GM12878 (cell line): ENCODE results near the gene FABP6. TPM values are rescaled to one million over a fixed set of nuclear protein-coding genes. Genes with fewer than 3 reads are reported as not detected.
A peak's percentile ranks its signal among the peaks of the same experiment; 100 is the strongest.

ENCODE experiments used
- BHLHE40 ChIP-seq, 2 experiments: fragments of 450-650 bp in 1 of 2; IDR thresholded peaks; 2 replicates each; pipeline ENCODE4 v1.6.1; 2011 to 2017; ENCODE audit warnings: low read depth in 2 of 2, borderline replicate concordance in 1 of 2, improper control_type of control experiment in 1 of 2, low read length in 1 of 2, mild to moderate bottlenecking in 1 of 2
- ESRRA ChIP-seq: IDR thresholded peaks from 2 replicates; pipeline ENCODE4 v1.6.1; 2012; ENCODE audit warnings: mild to moderate bottlenecking, low read length, improper control_type of control experiment
- GATAD2B ChIP-seq: fragments of 450-650 bp; conservative IDR thresholded peaks from 2 replicates; pipeline ENCODE4 v1.6.1; 2017; ENCODE audit warnings: low read depth, mild to moderate bottlenecking, moderate library complexity
- IKZF1 ChIP-seq: fragments of 450-650 bp; conservative IDR thresholded peaks from 2 replicates; pipeline ENCODE4 v1.6.1; 2017; ENCODE audit warnings: antibody characterized with exemption, mild to moderate bottlenecking
- JUNB ChIP-seq: IDR thresholded peaks from 2 replicates; pipeline ENCODE4 v1.6.1; 2016; ENCODE audit warnings: antibody characterized with exemption, mild to moderate bottlenecking
- NR2F1 ChIP-seq: fragments of 450-650 bp; conservative IDR thresholded peaks from 2 replicates; pipeline ENCODE4 v1.6.1; 2017; ENCODE audit warnings: mild to moderate bottlenecking
- RAD21 ChIP-seq: IDR thresholded peaks from 2 replicates; pipeline ENCODE4 v1.6.1; 2011; ENCODE audit warnings: mild to moderate bottlenecking, low read depth, low read length, moderate library complexity; ENCODE audit not compliant: insufficient read depth
- SMC3 ChIP-seq: IDR thresholded peaks from 2 replicates; pipeline ENCODE4 v1.6.1; 2011; ENCODE audit warnings: low read length, improper control_type of control experiment, borderline replicate concordance
- SREBF2 ChIP-seq: IDR thresholded peaks from 2 replicates; pipeline ENCODE4 v1.6.1; 2012; ENCODE audit warnings: mild to moderate bottlenecking, low read length
- STAT1 ChIP-seq: fragments of 450-650 bp; conservative IDR thresholded peaks from 2 replicates; pipeline ENCODE4 v1.6.1; 2014; ENCODE audit warnings: antibody characterized with exemption, mild to moderate bottlenecking
- SUPT20H ChIP-seq: IDR thresholded peaks from 2 replicates; pipeline ENCODE4 v1.6.1; 2011; ENCODE audit warnings: low read depth, mild to moderate bottlenecking, low read length, moderate library complexity, borderline replicate concordance; ENCODE audit not compliant: control insufficient read depth
- TCF7 ChIP-seq: IDR thresholded peaks from 2 replicates; pipeline ENCODE4 v1.6.1; 2014; ENCODE audit warnings: antibody characterized with exemption, borderline replicate concordance
- YY1 ChIP-seq: IDR thresholded peaks from 2 replicates; pipeline ENCODE4 v1.6.1; 2011; ENCODE audit warnings: low read depth, mild to moderate bottlenecking, low read length
- ZNF24 ChIP-seq: fragments of 450-650 bp; IDR thresholded peaks from 2 replicates; pipeline ENCODE4 v1.6.1; 2017; ENCODE audit warnings: antibody characterized with exemption, mild to moderate bottlenecking
- polyA plus RNA-seq, 11 experiments: library from polyadenylated mRNA; depleted of rRNA in 4 of 11; unstranded in 6 of 11; stranded (reverse) in 5 of 11; fragments of >200 nt; fragmentation: Nextera tagmentation in 4 of 11; fragmentation: Illumina TruSeq in 1 of 11; extraction: Ambion mirVana in 4 of 11; extraction: Trizol in 1 of 11; gene quantifications; 1 replicate in 1 of 11; 2 replicates in 10 of 11; pipeline versions ENCODE4 v1.2.1 to v1.2.3, GENCODE V29; 2011 to 2016; ENCODE audit warnings: inconsistent platforms in 2 of 11, missing spikeins in 2 of 11, low read depth in 1 of 11
- total RNA-seq, 4 experiments: library from RNA; depleted of rRNA in 3 of 4; stranded (reverse); fragments of >200 nt in 3 of 4; fragmentation: Illumina TruSeq in 1 of 4; extraction: Trizol in 1 of 4; gene quantifications; 2 replicates each; pipeline versions ENCODE4 v1.2.1 to v1.2.3, GENCODE V29; 2013 to 2021
- TF ChIP-seq, protein P1 (sequence below): fragments of 450-650 bp; conservative IDR thresholded peaks from 2 replicates; pipeline ENCODE4 v1.6.1; 2017; ENCODE audit warnings: mild to moderate bottlenecking, moderate library complexity
- TF ChIP-seq, protein P2 (sequence below): fragments of 450-650 bp; IDR thresholded peaks from 2 replicates; pipeline ENCODE4 v1.6.1; 2017; ENCODE audit warnings: mild to moderate bottlenecking, moderate library complexity

FABP6 gene
- total and polyA plus RNA-seq, 10 of the 15 experiments (the other 5 are each of a cell fraction or from before 2014, with no cell fraction given): 0.66 to 8.1 (median 2.4) TPM

DNA sequence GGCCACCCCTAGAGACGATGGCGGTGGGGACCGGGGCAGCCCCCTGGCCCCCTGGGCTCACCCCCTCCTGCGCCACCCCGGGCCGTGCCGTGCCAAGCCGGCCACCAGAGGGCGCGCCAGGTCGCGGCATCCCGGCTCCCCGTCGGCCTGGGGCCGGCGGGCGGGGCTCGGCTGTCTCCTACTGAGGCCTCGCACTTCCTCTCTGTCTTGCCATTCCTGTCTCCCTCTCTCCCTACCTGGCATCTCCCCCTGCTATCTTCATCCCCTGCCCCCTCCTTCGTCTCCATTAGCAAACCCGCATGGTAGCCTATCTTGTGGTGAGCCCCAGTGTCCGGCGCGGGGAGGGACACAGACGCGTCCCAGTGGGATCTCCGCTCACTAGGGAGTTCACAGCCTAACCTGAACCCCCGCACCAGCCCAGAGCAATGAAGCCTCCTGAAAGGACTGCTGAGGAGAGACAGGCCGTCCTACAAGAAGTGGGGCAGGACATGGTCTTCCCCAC lies 29.8 kb upstream of the FABP6 start (continued):
- TF ChIP-seq, protein P1, sequence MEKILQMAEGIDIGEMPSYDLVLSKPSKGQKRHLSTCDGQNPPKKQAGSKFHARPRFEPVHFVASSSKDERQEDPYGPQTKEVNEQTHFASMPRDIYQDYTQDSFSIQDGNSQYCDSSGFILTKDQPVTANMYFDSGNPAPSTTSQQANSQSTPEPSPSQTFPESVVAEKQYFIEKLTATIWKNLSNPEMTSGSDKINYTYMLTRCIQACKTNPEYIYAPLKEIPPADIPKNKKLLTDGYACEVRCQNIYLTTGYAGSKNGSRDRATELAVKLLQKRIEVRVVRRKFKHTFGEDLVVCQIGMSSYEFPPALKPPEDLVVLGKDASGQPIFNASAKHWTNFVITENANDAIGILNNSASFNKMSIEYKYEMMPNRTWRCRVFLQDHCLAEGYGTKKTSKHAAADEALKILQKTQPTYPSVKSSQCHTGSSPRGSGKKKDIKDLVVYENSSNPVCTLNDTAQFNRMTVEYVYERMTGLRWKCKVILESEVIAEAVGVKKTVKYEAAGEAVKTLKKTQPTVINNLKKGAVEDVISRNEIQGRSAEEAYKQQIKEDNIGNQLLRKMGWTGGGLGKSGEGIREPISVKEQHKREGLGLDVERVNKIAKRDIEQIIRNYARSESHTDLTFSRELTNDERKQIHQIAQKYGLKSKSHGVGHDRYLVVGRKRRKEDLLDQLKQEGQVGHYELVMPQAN: 0 out of 2 replicates have a peak, but pooled peaks have one; percentile 1
- peak; percentile 63 for TF ChIP-seq ZNF24
- TF ChIP-seq GATAD2B: peak; percentile 48; the same call in 1 of the 2 replicates
- TF ChIP-seq YY1: peak; percentile 85
- peak; percentile 40; the same call in 1 of the 2 replicates for TF ChIP-seq STAT1
- TF ChIP-seq, protein P2, sequence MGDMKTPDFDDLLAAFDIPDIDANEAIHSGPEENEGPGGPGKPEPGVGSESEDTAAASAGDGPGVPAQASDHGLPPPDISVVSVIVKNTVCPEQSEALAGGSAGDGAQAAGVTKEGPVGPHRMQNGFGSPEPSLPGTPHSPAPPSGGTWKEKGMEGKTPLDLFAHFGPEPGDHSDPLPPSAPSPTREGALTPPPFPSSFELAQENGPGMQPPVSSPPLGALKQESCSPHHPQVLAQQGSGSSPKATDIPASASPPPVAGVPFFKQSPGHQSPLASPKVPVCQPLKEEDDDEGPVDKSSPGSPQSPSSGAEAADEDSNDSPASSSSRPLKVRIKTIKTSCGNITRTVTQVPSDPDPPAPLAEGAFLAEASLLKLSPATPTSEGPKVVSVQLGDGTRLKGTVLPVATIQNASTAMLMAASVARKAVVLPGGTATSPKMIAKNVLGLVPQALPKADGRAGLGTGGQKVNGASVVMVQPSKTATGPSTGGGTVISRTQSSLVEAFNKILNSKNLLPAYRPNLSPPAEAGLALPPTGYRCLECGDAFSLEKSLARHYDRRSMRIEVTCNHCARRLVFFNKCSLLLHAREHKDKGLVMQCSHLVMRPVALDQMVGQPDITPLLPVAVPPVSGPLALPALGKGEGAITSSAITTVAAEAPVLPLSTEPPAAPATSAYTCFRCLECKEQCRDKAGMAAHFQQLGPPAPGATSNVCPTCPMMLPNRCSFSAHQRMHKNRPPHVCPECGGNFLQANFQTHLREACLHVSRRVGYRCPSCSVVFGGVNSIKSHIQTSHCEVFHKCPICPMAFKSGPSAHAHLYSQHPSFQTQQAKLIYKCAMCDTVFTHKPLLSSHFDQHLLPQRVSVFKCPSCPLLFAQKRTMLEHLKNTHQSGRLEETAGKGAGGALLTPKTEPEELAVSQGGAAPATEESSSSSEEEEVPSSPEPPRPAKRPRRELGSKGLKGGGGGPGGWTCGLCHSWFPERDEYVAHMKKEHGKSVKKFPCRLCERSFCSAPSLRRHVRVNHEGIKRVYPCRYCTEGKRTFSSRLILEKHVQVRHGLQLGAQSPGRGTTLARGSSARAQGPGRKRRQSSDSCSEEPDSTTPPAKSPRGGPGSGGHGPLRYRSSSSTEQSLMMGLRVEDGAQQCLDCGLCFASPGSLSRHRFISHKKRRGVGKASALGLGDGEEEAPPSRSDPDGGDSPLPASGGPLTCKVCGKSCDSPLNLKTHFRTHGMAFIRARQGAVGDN: 0 out of 2 replicates have a peak, but pooled peaks have one; percentile 43
- no peak for TF ChIP-seq TCF7
- no peak for TF ChIP-seq ESRRA
- peak in 1 of 2 experiments; percentile 45; a peak in 1 of 4 replicates for TF ChIP-seq BHLHE40 (IDR thresholded peaks at IDR 0.05; ENCODE audit: borderline replicate concordance in 1 of 2, low read depth in 2 of 2, low read length in 1 of 2)
- TF ChIP-seq SMC3: peak; percentile 89
- TF ChIP-seq JUNB: no peak
- peak; percentile 72 for TF ChIP-seq IKZF1
- no peak for TF ChIP-seq SUPT20H
- peak; percentile 90 for TF ChIP-seq RAD21
- no peak for TF ChIP-seq SREBF2
- peak; percentile 41 for TF ChIP-seq NR2F1
